HEK293 (cell line): ENCODE measurements around the gene BEX4.
"Not testable (repeated sequence)": the region's sequence is repeated elsewhere in the genome, so short reads cannot be mapped to it uniquely, and the experiment has no call there.

Experiments
- CTCF ChIA-PET: fragments of 350-600 bp; formaldehyde crosslinking; extraction: SDS; loops from one replicate; lab custom pipeline; 2021; ENCODE audit warnings: antibody characterized with exemption; lab: Yijun Ruan, JAX
- POLR2A ChIA-PET: fragments of 300-600 bp; formaldehyde crosslinking; extraction: SDS; loops from one replicate; lab custom pipeline; 2020; ENCODE audit warnings: antibody characterized with exemption, inconsistent platforms; lab: Yijun Ruan, JAX
- H3K27ac ChIP-seq: fragments of 200-500 bp; sonication (Bioruptor generic); 2 replicates; pipeline ENCODE4 v1.5.1; 2014; ENCODE audit warnings: low read depth, low read length, control low read depth, inconsistent platforms; ENCODE audit errors: extremely low read depth
- H3K36me3 ChIP-seq, 2 experiments: fragments of 200-500 bp in 1 of 2; sonication (Bioruptor generic) in 1 of 2; 1 replicate in 1 of 2; 2 replicates in 1 of 2; pipeline ENCODE4 v1.5.1; 2014 to 2017; ENCODE audit warnings: inconsistent platforms in 2 of 2, low read length in 2 of 2; ENCODE audit not compliant: control insufficient read depth in 2 of 2, insufficient read depth in 1 of 2
- H3K4me1 ChIP-seq: fragments of 200-500 bp; sonication (Bioruptor generic); 2 replicates; pipeline ENCODE4 v1.5.1; 2014; ENCODE audit warnings: mild to moderate bottlenecking, low read length, inconsistent platforms; ENCODE audit not compliant: control insufficient read depth, insufficient read depth
- H3K4me3 ChIP-seq: 2 replicates; pipeline ENCODE4 v1.5.1; 2011; ENCODE audit warnings: low read depth, mild to moderate bottlenecking, control low read depth, low read length, moderate library complexity
- H3K9me3 ChIP-seq: fragments of 200-500 bp; sonication (Bioruptor generic); 2 replicates; pipeline ENCODE4 v1.5.1; 2014; ENCODE audit warnings: low read depth, low read length, inconsistent platforms; ENCODE audit not compliant: control insufficient read depth, insufficient read depth
- PRDM1 ChIP-seq: fragments of 450-650 bp; formaldehyde crosslinking; IDR thresholded peaks from 2 replicates; pipeline ENCODE4; 2016; ENCODE audit warnings: missing biosample characterization, missing genetic modification characterization
- ZBTB17 ChIP-seq: fragments of 450-650 bp; formaldehyde crosslinking; IDR thresholded peaks from 2 replicates; pipeline ENCODE4 v1.5.1; 2016; ENCODE audit warnings: missing biosample characterization, missing genetic modification characterization
- ZFP69B ChIP-seq: fragments of 450-650 bp; formaldehyde crosslinking; IDR thresholded peaks from 2 replicates; pipeline ENCODE4 v1.5.1; 2016; ENCODE audit warnings: missing biosample characterization, missing genetic modification characterization
- ZNF146 ChIP-seq: fragments of 450-650 bp; formaldehyde crosslinking; IDR thresholded peaks from 2 replicates; pipeline ENCODE4 v1.5.1; 2016; ENCODE audit warnings: missing biosample characterization, missing genetic modification characterization
- ZNF223 ChIP-seq: fragments of 450-650 bp; formaldehyde crosslinking; IDR thresholded peaks from 2 replicates; pipeline ENCODE4 v1.5.1; 2016; ENCODE audit warnings: missing biosample characterization, missing genetic modification characterization
- ZNF24 ChIP-seq: fragments of 450-650 bp; formaldehyde crosslinking; IDR thresholded peaks from 2 replicates; pipeline ENCODE4 v1.5.1; 2016; ENCODE audit warnings: missing biosample characterization, missing genetic modification characterization
- ZNF514 ChIP-seq: fragments of 450-650 bp; formaldehyde crosslinking; IDR thresholded peaks from 2 replicates; pipeline ENCODE4 v1.5.1; 2016; ENCODE audit warnings: missing biosample characterization, missing genetic modification characterization
- ZNF529 ChIP-seq: fragments of 450-650 bp; formaldehyde crosslinking; IDR thresholded peaks from 2 replicates; pipeline ENCODE4 v1.5.1; 2017; ENCODE audit warnings: missing genetic modification characterization, missing biosample characterization; ENCODE audit not compliant: insufficient replicate concordance
- ZNF555 ChIP-seq: fragments of 450-650 bp; formaldehyde crosslinking; conservative IDR thresholded peaks from 2 replicates; pipeline ENCODE4 v1.5.1; 2017; ENCODE audit warnings: missing biosample characterization, mild to moderate bottlenecking, missing genetic modification characterization, inconsistent platforms
- ZNF571 ChIP-seq: fragments of 450-650 bp; formaldehyde crosslinking; IDR thresholded peaks from 2 replicates; pipeline ENCODE4 v1.5.0; 2017; ENCODE audit warnings: missing biosample characterization, missing genetic modification characterization
- ZNF621 ChIP-seq: fragments of 450-650 bp; formaldehyde crosslinking; IDR thresholded peaks from 2 replicates; pipeline ENCODE4 v1.5.1; 2017; ENCODE audit warnings: missing biosample characterization, missing genetic modification characterization
- ZNF837 ChIP-seq: fragments of 450-650 bp; formaldehyde crosslinking; IDR thresholded peaks from 2 replicates; pipeline ENCODE4 v1.5.1; 2016; ENCODE audit warnings: missing biosample characterization, missing genetic modification characterization
- ZNF843 ChIP-seq: fragments of 450-650 bp; formaldehyde crosslinking; IDR thresholded peaks from 2 replicates; pipeline ENCODE4 v1.5.1; 2016; ENCODE audit warnings: missing biosample characterization, missing genetic modification characterization
- TF ChIP-seq, protein P1 (sequence below): fragments of 450-650 bp; formaldehyde crosslinking; IDR thresholded peaks from 2 replicates; pipeline ENCODE4 v1.5.1; 2016; ENCODE audit warnings: missing biosample characterization, missing genetic modification characterization
- TF ChIP-seq, protein P2 (sequence below): fragments of 450-650 bp; formaldehyde crosslinking; IDR thresholded peaks from 2 replicates; pipeline ENCODE4 v1.5.1; 2016; ENCODE audit warnings: missing biosample characterization, missing genetic modification characterization

The BEX4 gene

DNA sequence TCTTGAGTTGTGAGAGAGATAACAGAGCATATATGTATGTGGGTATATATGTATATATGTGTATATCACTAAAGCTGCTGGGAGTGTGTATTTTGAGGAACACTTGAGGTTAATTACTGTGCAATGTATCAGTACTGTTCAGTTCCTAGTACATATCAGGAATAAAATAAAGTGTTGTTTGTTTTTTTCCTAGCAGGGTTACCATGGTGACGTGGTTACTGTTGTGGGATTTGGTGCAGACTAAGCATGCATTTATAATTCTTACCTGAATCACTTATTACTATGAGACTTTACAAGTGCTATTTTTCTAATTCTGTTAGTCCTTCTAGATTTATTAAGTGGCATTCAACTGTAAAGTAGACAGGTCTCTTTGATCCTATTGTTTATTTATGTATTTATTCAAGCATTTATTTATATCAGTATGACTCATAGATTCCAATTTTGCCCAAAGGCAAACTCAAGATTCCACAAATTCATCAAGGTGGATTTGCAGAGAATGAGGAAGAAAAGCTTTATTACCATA, 26.9 kb upstream of the BEX4 start:
- no peaks in the 10 kb centered on the region for H3K36me3 ChIP-seq
- POLR2A ChIA-PET: no interaction called here
- H3K9me3 ChIP-seq: no peaks in the 10 kb centered on the region
- H3K27ac ChIP-seq: no peak overlapping the region
- CTCF ChIA-PET: interaction anchor here (0.7 to 1.5 kb wide), 4 partner anchors 11 to 1311 kb away, joined by 3 read pairs; no protein-coding TSS in a partner anchor
- TF ChIP-seq, protein P1, sequence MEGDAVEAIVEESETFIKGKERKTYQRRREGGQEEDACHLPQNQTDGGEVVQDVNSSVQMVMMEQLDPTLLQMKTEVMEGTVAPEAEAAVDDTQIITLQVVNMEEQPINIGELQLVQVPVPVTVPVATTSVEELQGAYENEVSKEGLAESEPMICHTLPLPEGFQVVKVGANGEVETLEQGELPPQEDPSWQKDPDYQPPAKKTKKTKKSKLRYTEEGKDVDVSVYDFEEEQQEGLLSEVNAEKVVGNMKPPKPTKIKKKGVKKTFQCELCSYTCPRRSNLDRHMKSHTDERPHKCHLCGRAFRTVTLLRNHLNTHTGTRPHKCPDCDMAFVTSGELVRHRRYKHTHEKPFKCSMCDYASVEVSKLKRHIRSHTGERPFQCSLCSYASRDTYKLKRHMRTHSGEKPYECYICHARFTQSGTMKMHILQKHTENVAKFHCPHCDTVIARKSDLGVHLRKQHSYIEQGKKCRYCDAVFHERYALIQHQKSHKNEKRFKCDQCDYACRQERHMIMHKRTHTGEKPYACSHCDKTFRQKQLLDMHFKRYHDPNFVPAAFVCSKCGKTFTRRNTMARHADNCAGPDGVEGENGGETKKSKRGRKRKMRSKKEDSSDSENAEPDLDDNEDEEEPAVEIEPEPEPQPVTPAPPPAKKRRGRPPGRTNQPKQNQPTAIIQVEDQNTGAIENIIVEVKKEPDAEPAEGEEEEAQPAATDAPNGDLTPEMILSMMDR (tag by site-specific recombination): no peak
- no peak for TF ChIP-seq ZNF514 (tag by site-specific recombination)
- no peak for TF ChIP-seq ZFP69B (tag by site-specific recombination)
- TF ChIP-seq ZNF843 (tag by site-specific recombination): no peak
- no peak for TF ChIP-seq ZNF223
- TF ChIP-seq, protein P2, sequence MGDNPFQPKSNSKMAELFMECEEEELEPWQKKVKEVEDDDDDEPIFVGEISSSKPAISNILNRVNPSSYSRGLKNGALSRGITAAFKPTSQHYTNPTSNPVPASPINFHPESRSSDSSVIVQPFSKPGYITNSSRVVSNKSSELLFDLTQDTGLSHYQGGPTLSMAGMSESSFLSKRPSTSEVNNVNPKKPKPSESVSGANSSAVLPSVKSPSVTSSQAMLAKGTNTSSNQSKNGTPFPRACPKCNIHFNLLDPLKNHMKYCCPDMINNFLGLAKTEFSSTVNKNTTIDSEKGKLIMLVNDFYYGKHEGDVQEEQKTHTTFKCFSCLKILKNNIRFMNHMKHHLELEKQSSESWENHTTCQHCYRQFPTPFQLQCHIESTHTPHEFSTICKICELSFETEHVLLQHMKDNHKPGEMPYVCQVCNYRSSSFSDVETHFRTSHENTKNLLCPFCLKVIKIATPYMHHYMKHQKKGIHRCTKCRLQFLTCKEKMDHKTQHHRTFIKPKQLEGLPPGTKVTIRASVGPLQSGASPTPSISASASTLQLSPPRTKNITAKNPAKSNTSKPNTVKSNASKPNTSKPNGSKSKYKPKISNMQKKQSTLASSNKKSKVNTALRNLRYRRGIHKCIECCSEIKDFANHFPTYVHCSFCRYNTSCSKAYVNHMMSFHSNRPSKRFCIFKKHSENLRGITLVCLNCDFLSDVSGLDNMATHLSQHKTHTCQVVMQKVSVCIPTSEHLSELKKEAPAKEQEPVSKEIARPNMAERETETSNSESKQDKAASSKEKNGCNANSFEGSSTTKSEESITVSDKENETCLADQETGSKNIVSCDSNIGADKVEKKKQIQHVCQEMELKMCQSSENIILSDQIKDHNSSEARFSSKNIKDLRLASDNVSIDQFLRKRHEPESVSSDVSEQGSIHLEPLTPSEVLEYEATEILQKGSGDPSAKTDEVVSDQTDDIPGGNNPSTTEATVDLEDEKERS (tag by site-specific recombination): no peak
- TF ChIP-seq ZNF555 (tag by site-specific recombination): no peak
- TF ChIP-seq ZNF837 (tag by site-specific recombination): no peak
- H3K4me1 ChIP-seq: no peaks in the 10 kb centered on the region
- H3K4me3 ChIP-seq: no peak overlapping the region

DNA sequence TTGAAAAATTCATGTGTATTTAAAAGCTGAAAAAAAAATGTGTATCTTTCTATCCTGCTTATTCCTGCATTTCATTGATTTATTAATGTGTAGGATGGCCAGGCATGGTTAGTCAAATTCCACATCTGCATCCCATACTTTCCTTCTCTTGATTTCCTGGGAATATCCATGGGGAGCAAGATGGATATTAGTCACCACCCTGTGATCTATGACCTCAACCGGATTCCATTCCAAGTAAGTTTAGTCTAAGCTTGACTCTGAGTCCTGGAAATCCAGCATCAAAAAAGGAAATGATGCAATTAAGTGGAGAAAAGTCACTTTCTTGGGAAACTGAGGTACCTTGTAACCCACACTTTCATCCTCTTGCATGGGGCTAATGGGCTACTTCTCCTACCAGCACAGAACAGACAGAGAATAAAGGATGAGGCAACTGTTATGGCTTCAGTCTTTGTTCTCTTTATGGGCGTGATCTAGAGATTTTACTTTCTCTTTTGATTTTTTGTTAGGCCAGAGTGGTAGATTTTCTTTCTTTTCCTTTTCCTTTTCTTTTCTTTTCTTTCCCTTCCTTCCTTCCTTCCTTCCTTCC, 17.1 kb upstream of the BEX4 start:
- POLR2A ChIA-PET: no interaction called here
- H3K9me3 ChIP-seq: no peaks in the 10 kb centered on the region
- CTCF ChIA-PET: interaction anchor here (1.1 kb wide), 1 partner anchor 14 kb away, joined by 3 read pairs; no protein-coding TSS in a partner anchor

DNA sequence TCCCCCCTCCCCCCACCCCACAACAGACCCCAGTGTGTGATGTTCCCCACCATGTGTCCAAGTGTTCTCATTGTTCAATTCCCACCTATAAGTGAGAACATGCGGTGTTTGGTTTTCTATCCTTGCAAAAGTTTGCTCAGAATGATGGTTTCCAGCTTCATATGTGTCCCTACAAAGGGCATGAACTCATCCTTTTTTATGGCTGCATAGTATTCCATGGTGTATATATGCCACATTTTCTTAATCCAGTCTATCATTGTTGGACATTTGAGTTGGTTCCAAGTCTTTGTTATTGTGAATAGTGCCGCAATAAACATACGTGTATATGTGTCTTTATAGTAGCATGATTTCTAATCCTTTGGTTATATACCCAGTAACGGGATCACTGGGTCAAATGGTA, 16.2 kb upstream of the BEX4 start:
- H3K9me3 ChIP-seq, POLR2A ChIA-PET, CTCF ChIA-PET, H3K4me1 ChIP-seq, H3K4me3 ChIP-seq, H3K36me3 ChIP-seq, H3K27ac ChIP-seq: not testable (repeated sequence)
- 0 out of 2 replicates have a peak, but pooled peaks have one; percentile 80 for TF ChIP-seq ZNF146 (tag by site-specific recombination)

More for the DNA sequence above, 17.1 kb upstream of the BEX4 start:
- H3K36me3 ChIP-seq: no peaks in the 10 kb centered on the region
- no peak overlapping the region for H3K4me3 ChIP-seq
- TF ChIP-seq ZNF621 (tag by site-specific recombination) (no peak), ZNF146 (tag by site-specific recombination) (no peak), PRDM1 (tag by site-specific recombination) (peak; percentile 73), ZBTB17 (tag by site-specific recombination) (peak; percentile 49), ZNF24 (tag by site-specific recombination) (no peak)
- TF ChIP-seq, all 188 proteins: peak for 2
- Histone ChIP-seq H3K27ac (no peak overlapping the region), H3K4me1 (no peaks in the 10 kb centered on the region)

DNA sequence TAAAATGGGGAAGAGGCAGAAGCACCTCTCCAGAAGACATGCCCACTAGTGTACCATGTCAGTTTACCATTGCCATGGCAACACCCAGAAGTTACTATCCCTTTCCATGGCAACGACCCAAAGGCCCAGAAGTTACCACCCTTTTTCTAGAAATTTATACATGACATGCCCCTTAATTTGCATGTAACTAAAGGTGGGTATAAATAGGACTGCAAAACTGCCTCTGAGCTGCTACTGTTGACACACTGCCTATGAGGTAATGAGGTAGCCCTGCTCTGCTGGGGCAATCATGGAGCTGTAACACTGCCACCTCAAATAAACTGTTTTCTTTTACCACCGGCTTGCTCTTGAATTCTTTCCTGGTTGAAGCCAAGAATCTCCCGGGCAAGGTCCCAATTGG, 13.9 kb upstream of the BEX4 start:
- H3K4me3 ChIP-seq: no peak overlapping the region
- ChIA-PET CTCF (interaction anchor here (0.6 to 2.0 kb wide), 2 partner anchors 10 to 12 kb away, joined by 4 to 7 read pairs; no protein-coding TSS in a partner anchor), POLR2A (no interaction called here)
- no peak overlapping the region for H3K27ac ChIP-seq
- no peaks in the 10 kb centered on the region for H3K9me3 ChIP-seq
- H3K4me1 ChIP-seq: no peaks in the 10 kb centered on the region
- no peak for TF ChIP-seq ZNF529 (tag by site-specific recombination)
- no peak for TF ChIP-seq ZNF571
- no peaks in the 10 kb centered on the region for H3K36me3 ChIP-seq
